ENCODE results near the gene TPPP. TPM values are rescaled to one million over a fixed set of nuclear protein-coding genes. Genes with fewer than 3 reads are reported as not detected.

TPPP gene
- total and polyA plus RNA-seq, 2 experiments from 2014 or later: 0.48 to 1.4 TPM

GRCh38 chr5:685262-686171 lies 7.6 kb downstream of the TPPP start (continued):
- no peak for TF ChIP-seq ZNF462 (CRISPR knock-in tag; IDR thresholded peaks at IDR 0.05)
- no peak for TF ChIP-seq ETS1 (IDR thresholded peaks at IDR 0.05)
- no peak for TF ChIP-seq CTCF (conservative IDR thresholded peaks at IDR 0.05; ENCODE audit: low read depth in 2 of 2)
- no peak for TF ChIP-seq EZH2 (IDR thresholded peaks at IDR 0.05; ENCODE audit: low read depth, unreplicated experiment)
- no peak for TF ChIP-seq STAT1 (IDR thresholded peaks at IDR 0.05; ENCODE audit: unreplicated experiment)
- no peak for TF ChIP-seq POLR2AphosphoS5 (IDR thresholded peaks at IDR 0.05; ENCODE audit: low read depth)

Measured in GM23338 (cell line).